ENCODE data around the gene VARS2.

DNA sequence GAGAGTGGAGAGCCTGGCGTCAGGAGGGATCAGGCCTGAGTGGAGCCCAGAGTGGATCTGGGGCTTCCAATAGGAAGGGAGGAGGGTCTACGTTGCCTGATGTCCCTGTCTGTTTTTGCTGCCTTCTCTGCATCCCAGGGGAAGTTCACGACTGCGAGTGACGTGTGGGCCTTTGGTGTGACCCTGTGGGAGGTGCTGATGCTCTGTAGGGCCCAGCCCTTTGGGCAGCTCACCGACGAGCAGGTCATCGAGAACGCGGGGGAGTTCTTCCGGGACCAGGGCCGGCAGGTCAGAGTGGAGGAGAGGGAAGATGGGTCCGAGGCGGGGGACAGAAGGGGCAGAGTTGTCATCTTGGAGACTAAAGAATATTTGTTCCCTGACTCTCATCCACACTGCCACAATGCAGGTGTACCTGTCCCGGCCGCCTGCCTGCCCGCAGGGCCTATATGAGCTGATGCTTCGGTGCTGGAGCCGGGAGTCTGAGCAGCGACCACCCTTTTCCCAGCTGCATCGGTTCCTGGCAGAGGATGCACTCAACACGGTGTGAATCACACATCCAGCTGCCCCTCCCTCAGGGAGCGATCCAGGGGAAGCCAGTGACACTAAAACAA lies 15.2 kb upstream of the VARS2 start:
- TF ChIP-seq, protein P1, sequence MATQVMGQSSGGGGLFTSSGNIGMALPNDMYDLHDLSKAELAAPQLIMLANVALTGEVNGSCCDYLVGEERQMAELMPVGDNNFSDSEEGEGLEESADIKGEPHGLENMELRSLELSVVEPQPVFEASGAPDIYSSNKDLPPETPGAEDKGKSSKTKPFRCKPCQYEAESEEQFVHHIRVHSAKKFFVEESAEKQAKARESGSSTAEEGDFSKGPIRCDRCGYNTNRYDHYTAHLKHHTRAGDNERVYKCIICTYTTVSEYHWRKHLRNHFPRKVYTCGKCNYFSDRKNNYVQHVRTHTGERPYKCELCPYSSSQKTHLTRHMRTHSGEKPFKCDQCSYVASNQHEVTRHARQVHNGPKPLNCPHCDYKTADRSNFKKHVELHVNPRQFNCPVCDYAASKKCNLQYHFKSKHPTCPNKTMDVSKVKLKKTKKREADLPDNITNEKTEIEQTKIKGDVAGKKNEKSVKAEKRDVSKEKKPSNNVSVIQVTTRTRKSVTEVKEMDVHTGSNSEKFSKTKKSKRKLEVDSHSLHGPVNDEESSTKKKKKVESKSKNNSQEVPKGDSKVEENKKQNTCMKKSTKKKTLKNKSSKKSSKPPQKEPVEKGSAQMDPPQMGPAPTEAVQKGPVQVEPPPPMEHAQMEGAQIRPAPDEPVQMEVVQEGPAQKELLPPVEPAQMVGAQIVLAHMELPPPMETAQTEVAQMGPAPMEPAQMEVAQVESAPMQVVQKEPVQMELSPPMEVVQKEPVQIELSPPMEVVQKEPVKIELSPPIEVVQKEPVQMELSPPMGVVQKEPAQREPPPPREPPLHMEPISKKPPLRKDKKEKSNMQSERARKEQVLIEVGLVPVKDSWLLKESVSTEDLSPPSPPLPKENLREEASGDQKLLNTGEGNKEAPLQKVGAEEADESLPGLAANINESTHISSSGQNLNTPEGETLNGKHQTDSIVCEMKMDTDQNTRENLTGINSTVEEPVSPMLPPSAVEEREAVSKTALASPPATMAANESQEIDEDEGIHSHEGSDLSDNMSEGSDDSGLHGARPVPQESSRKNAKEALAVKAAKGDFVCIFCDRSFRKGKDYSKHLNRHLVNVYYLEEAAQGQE (IDR thresholded peaks at IDR 0.05; ENCODE audit: low read depth) = no peak
- no peak for TF ChIP-seq EP300 (IDR thresholded peaks at IDR 0.05; ENCODE audit: borderline replicate concordance)
- no peak for TF ChIP-seq YY1 (IDR thresholded peaks at IDR 0.05; ENCODE audit: low read depth)

Measured in Ishikawa (cell line).